Amniotic stem cell (primary cell): Measurements from ENCODE around the gene NRG3.

Experiments
- DNase-seq: peaks from one replicate; lab custom pipeline; 2025; lab: John Stamatoyannopoulos, UW

Gene NRG3

GRCh38 chr10:82817676-82818422 lies 942.9 kb downstream of the NRG3 start:
- DNase-seq = no peak

- DNase-seq = no peak
These were observed 946.0 kb downstream of the NRG3 start for GRCh38 chr10:82821043-82821442.

DNA sequence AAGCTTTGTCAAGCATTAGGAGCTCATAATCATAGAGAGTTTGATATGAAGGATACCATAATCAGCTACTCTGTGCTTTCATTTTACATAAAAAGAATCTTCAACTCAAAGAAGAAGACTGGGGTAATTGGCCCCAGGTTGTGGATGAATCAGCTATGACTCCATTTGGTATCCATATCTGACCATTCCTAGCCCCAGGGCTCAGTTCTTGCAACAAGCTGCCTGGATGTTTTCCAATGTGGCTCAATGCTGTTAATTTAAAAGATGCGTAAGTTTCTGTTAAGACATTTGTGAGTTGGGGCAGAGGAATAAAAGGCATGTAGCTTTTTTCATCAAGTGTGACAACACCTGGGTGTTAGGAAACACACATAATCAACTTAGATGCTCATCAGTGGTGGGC lies 951.1 kb downstream of the NRG3 start:
- peak; percentile 96 for DNase-seq

GRCh38 chr10:82827901-82828300 lies 952.9 kb downstream of the NRG3 start:
- no peak for DNase-seq

DNA sequence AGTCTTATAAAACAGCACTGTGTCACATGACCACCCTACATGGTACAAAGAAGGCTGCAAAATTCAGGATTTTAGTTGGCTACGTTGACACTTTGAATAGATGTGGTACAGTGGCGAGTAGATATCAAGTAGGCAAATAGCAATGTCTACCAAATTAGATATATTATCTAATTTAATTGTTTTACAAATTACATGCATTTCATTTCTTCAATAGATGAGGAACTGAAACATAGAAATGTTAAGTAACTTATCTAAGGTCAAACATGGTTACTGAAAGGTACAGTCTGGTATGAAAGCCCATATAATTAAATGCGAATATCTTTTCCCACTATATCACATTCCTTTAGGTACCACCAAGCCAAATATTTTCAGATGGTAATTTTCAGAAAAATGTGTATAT lies 972.2 kb downstream of the NRG3 start:
- DNase-seq = no peak

DNA sequence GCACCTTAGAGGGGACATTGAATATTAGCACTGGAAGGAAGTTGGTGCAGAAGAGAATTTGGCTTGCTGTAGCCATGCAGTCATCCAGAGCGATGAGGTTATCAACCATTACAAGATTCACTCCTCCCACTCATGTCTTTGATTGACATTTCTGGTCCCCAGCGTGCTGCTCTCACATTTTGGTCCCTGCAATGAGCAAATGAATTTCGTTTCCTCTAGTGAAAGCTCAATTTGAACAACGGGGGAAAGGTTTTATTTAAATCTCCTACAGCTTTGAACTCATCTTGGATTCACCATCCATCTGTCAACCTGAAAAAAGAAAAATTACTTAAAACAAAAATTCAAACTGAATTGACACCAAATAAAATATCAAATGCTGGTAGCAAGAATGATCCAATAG lies 975.2 kb downstream of the NRG3 start:
- no peak for DNase-seq

DNA sequence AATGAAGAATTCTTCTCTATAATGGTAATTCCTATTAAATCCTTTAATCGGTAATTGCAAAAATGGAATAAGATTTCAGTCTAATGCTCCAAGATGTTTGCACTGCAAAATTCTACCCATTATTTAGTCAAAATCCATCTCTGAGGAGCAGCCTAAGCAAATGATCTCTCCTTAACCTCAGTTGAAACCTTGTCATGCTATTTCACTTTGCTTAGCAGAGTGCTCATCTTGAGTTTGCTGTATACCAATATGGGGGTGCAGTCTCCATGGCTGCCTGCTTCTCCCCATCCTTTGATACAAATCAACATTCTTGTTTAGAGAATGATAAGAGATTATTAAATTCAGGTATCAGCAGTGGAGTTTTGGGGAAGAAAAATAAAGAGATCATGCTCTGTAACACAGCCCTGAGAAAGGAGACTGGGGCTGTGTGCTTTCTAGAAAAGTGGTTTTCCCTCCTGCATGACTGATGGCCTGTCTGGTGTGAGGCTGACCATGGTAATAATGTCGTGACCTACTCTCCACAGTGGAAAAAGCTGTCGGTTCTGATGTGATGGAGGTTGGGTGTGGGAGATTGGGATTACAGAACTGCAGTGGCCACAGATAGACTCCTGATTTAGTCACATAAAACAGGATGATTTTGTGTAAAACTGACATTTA lies 982.1 kb downstream of the NRG3 start:
- no peak for DNase-seq

GRCh38 chr10:82861889-82862288 lies 986.9 kb downstream of the NRG3 start:
- no peak for DNase-seq

GRCh38 chr10:82865366-82865765 lies 990.4 kb downstream of the NRG3 start:
- no peak for DNase-seq

- DNase-seq = no peak
These were observed 991.5 kb downstream of the NRG3 start for GRCh38 chr10:82866424-82867020.

DNA sequence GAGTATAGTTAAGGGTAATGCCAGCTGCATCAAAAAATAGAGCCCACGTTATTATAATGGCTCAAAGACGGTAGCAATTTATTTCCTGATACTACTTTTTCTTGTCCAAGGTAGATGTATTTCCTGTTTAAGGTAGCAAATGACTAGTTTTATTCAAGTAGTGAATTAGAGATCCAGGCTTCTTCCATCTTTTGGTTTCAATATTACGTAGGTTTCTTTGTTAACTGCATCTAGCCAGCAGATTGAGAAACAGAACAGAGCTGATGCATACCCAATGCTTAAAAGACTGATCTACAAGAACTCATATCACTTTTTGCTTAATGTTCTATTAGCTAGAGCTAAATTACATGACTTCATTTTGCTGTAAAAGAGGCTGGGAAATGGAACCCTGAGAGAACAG lies 992.1 kb downstream of the NRG3 start:
- DNase-seq = no peak

- no peak for DNase-seq
These were observed 999.7 kb downstream of the NRG3 start for GRCh38 chr10:82874671-82875070.

GRCh38 chr10:82880776-82881290 lies 1005.8 kb downstream of the NRG3 start:
- DNase-seq = no peak

- no peak for DNase-seq
These were observed 1007.7 kb downstream of the NRG3 start for GRCh38 chr10:82882722-82883121.

DNA sequence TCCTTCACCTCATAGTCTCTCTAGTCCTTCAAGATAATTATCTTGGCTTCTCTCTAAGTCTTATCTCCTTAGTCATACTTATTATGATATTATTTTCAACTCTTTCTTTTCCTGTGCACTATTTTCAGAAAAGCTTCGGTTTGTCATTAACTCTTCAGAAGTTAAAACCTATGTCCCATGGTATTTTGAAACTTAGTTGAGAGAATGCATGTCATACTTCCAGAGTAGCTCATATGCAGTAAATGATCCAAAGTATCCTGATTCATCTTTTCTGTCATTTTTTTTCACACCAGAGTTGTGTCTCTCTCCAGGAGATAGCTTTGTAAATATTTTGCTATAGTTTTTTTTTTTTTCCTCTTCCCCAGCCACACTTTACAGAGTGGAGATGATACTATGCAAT lies 1008.6 kb downstream of the NRG3 start:
- DNase-seq = no peak

DNA sequence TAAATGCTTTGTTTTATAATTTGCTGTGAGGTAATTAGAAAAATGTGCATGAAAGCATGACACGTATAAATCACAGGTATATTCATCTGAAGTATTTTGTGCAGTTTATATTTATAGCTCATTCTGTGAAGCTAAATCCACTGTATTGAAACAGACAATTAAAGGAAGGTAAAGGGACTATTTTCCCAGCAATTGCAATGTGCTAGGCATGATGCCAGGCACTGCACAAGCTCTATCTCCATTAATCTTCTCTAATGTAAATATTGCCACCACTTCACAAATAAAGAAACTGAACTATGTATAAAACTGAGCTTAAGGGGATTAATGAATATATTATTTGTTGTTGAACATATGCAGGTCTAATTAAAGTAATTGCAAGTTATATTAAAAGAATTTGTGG lies 1012.5 kb downstream of the NRG3 start:
- DNase-seq = no peak

DNA sequence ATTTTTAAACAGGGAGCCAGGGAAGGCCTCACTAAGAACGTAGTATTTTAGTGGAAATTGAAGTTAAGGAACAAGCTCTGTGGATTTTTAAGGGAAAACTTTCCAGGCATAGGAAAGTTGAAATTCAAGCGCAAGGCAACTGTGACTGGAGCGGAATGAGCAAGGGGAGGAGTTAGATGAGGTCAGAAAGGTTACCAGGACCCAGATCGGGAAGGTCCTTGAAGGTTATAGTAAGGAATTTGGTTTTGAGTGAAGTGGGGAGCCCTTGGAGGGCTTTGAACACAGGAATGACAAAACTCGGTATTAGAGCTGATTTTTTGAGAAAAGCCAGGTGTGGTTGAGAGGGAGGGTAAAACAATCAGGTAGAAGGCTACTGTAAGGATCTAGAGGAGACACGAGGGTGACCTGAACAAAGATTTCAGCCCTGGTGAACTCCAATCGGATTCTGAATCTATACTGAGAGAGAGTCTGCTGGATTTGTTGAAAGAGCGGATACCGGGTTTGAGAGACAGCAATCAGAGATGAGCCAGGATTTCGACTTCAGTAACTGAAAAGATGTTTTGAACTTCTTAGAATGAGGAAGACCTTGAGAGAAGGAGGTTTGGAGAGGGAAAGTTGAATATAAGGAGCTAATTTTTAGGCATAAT lies 1013.9 kb downstream of the NRG3 start:
- no peak for DNase-seq

- DNase-seq = no peak
These were observed 1014.7 kb downstream of the NRG3 start for GRCh38 chr10:82889728-82890127.

GRCh38 chr10:82890573-82890972 lies 1015.6 kb downstream of the NRG3 start:
- no peak for DNase-seq

DNA sequence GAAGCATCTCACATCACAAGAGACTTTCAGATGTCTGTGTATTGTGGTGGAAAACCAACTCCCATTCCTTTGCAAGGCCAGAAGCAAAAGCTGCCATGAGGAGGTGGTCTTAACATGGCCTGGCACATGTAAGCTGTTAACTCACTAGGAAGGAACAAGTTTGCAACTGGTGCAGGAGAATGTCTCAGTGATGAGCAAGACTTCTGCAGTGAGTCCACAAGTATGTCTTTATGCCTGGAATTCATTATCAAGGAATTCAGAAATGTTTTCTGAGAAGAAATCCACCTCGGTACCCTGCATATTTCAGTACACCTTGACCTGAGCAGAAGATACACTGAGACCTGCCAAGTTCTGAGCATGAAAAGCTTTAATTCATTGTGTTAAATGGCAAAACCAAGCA lies 1033.1 kb downstream of the NRG3 start:
- DNase-seq = no peak

DNA sequence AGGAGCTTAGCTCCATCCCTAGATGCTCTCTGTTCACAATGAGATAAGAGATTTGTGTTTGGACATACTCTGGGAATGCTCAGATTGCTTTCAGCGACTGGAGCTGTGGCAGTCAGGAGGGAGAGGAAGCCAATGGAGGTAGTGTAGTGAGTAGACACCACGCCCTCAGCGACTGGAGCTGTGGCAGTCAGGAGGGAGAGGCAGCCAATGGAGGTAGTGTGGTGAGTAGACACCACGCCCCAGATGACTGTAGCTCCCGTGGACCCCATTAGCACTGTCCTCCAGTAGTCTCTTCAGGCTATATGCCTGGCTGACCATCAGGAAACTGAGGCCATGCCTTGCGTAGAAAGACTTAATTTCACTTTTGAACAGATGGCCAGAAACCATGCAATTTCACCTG lies 1033.8 kb downstream of the NRG3 start:
- no peak for DNase-seq

DNA sequence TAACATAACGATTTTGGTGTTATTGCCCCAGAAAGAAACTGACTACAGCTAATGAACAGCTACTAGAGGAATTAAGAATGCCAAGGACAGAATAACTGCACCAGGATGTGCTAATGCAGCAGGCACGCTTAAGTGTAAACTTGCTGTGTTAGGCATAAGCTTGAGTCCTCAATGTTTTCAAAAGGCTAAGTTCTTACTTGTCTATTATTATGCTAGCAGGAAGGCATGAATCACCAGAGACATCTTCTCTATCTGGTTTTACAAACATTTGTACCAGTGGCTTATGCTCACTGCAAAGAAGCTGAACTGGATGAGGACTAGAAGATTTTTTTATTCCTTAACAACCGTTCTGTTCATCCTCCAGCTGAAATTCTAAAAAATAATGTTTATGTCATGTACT lies 1035.3 kb downstream of the NRG3 start:
- DNase-seq = no peak

DNA sequence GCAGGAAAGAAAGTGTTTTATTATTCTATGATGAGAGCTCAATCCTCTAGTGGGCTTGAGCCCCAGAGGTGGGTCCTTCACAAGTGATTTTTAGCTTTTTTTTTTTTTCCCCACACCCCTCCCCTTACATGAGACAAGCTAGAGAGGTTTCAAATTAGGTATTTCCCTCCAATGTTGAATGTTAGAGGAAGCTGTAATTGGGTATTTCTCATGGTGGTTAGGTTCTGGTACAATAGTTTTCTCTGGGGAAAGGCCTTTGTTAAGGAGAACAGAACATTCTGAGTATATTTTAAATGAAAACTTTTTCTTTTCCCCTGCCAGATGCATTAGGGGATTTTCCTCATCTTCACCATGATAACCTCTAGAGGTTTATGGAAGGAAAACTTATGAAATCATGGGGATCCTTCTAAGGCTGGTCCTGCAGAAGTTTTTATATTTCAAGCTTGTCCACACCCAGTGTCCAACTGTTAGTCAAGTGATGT lies 1039.7 kb downstream of the NRG3 start:
- no peak for DNase-seq
